HUES48 (cell line): ENCODE measurements around the gene RO60.
"Not testable (repeated sequence)": the region's sequence is repeated elsewhere in the genome, so short reads cannot be mapped to it uniquely, and the experiment has no call there.

Experiments
- H3K27ac ChIP-seq: one replicate; pipeline ENCODE4 v1.7.0; 2013; ENCODE audit warnings: low read depth, low read length, inconsistent platforms
- H3K27me3 ChIP-seq: 2 replicates; pipeline ENCODE4 v1.6.1; 2013; ENCODE audit warnings: mild to moderate bottlenecking, low read length; ENCODE audit not compliant: control insufficient read depth, insufficient read depth
- H3K36me3 ChIP-seq: 2 replicates; pipeline ENCODE4 v1.6.1; 2013; ENCODE audit warnings: low read length; ENCODE audit not compliant: control insufficient read depth, insufficient read depth
- H3K4me1 ChIP-seq: 2 replicates; pipeline ENCODE4 v1.6.1; 2013; ENCODE audit warnings: mild to moderate bottlenecking, low read length; ENCODE audit not compliant: control insufficient read depth, insufficient read depth
- H3K4me3 ChIP-seq: 2 replicates; pipeline ENCODE4 v1.5.1; 2013; ENCODE audit warnings: mild to moderate bottlenecking, low read depth, low read length
- H3K9ac ChIP-seq: 2 replicates; pipeline ENCODE4 v1.6.1; 2013; ENCODE audit warnings: mild to moderate bottlenecking, low read depth, low read length, moderate library complexity
- H3K9me3 ChIP-seq: 2 replicates; pipeline ENCODE4 v1.6.1; 2013; ENCODE audit warnings: low read length; ENCODE audit not compliant: control insufficient read depth, insufficient read depth

Gene RO60

GRCh38 chr1:193032643-193033427, 26.6 kb upstream of the RO60 start:
- H3K4me3 ChIP-seq, H3K27me3 ChIP-seq, H3K9me3 ChIP-seq, H3K9ac ChIP-seq, H3K4me1 ChIP-seq, H3K27ac ChIP-seq, H3K36me3 ChIP-seq: not testable (repeated sequence)

- no peaks in the 10 kb centered on the region for H3K9me3 ChIP-seq
- no peaks in the 10 kb centered on the region for H3K27me3 ChIP-seq
- H3K9ac ChIP-seq: no peak overlapping the region
- no peaks in the 10 kb centered on the region for H3K4me1 ChIP-seq
- no peak overlapping the region for H3K4me3 ChIP-seq
- no peak overlapping the region for H3K27ac ChIP-seq
- peaks cover 6% of the 10 kb centered on the region for H3K36me3 ChIP-seq
Observed at GRCh38 chr1:193033610-193034009, 25.8 kb upstream of the RO60 start.

- Histone ChIP-seq H3K4me3 (no peak overlapping the region), H3K9ac (no peak overlapping the region), H3K27ac (no peak overlapping the region), H3K27me3 (no peaks in the 10 kb centered on the region), H3K4me1 (peaks cover 10% of the 10 kb centered on the region), H3K9me3 (no peaks in the 10 kb centered on the region), H3K36me3 (no peaks in the 10 kb centered on the region)
Observed at GRCh38 chr1:193036337-193037047, 22.9 kb upstream of the RO60 start.

- H3K27me3 ChIP-seq: no peaks in the 10 kb centered on the region
- H3K27ac ChIP-seq: no peak overlapping the region
- H3K4me3 ChIP-seq: no peak overlapping the region
- H3K9ac ChIP-seq: no peak overlapping the region
- H3K9me3 ChIP-seq: no peaks in the 10 kb centered on the region
- H3K36me3 ChIP-seq: peaks cover 11% of the 10 kb centered on the region; the same call in 1 of the 2 replicates
- peaks cover 10% of the 10 kb centered on the region for H3K4me1 ChIP-seq
Observed at GRCh38 chr1:193040011-193040410, 19.4 kb upstream of the RO60 start.

GRCh38 chr1:193042766-193043691, 16.4 kb upstream of the RO60 start:
- Histone ChIP-seq H3K4me1 (peaks cover 16% of the 10 kb centered on the region), H3K9me3 (no peaks in the 10 kb centered on the region), H3K9ac (no peak overlapping the region), H3K27me3 (no peaks in the 10 kb centered on the region), H3K4me3 (no peak overlapping the region), H3K36me3 (peaks cover 18% of the 10 kb centered on the region; the same call in 1 of the 2 replicates), H3K27ac (no peak overlapping the region)

GRCh38 chr1:193048913-193049312, 10.5 kb upstream of the RO60 start:
- not testable (repeated sequence) for H3K9me3 ChIP-seq, H3K9ac ChIP-seq, H3K27me3 ChIP-seq, H3K4me3 ChIP-seq, H3K27ac ChIP-seq
- peaks cover 39% of the 10 kb centered on the region for H3K36me3 ChIP-seq
- H3K4me1 ChIP-seq: peaks cover 11% of the 10 kb centered on the region

- Histone ChIP-seq H3K4me3 (no peak overlapping the region), H3K9ac (no peak overlapping the region), H3K36me3 (peaks cover 23% of the 10 kb centered on the region), H3K4me1 (peaks cover 3% of the 10 kb centered on the region; the same call in 1 of the 2 replicates), H3K27ac (no peak overlapping the region), H3K9me3 (no peaks in the 10 kb centered on the region), H3K27me3 (no peaks in the 10 kb centered on the region)
Observed at GRCh38 chr1:193054169-193054675, 5.2 kb upstream of the RO60 start.

GRCh38 chr1:193058529-193059281, 707 bp upstream of the RO60 start:
- H3K36me3 ChIP-seq: no peaks in the 10 kb centered on the region
- H3K4me1 ChIP-seq: peaks cover 9% of the 10 kb centered on the region; the same call in 1 of the 2 replicates
- no peaks in the 10 kb centered on the region for H3K27me3 ChIP-seq
- peak overlapping the region; percentile 95 for H3K9ac ChIP-seq
- no peaks in the 10 kb centered on the region for H3K9me3 ChIP-seq
- H3K4me3 ChIP-seq: peak overlapping the region; percentile 98
- H3K27ac ChIP-seq: peak overlapping the region; percentile 97

- Histone ChIP-seq H3K9ac (peak overlapping the region; percentile 95), H3K27ac (peak overlapping the region; percentile 97), H3K4me1 (peaks cover 9% of the 10 kb centered on the region; the same call in 1 of the 2 replicates), H3K4me3 (peak overlapping the region; percentile 98), H3K27me3 (no peaks in the 10 kb centered on the region), H3K36me3 (no peaks in the 10 kb centered on the region), H3K9me3 (no peaks in the 10 kb centered on the region)
Observed at GRCh38 chr1:193060115-193060403, 647 bp downstream of the RO60 start.

- peak overlapping the region; percentile 97 for H3K27ac ChIP-seq
- H3K4me1 ChIP-seq: peaks cover 9% of the 10 kb centered on the region; the same call in 1 of the 2 replicates
- no peaks in the 10 kb centered on the region for H3K27me3 ChIP-seq
- peak overlapping the region; percentile 98 for H3K4me3 ChIP-seq
- H3K9me3 ChIP-seq: no peaks in the 10 kb centered on the region
- peak overlapping the region; percentile 95 for H3K9ac ChIP-seq
- no peaks in the 10 kb centered on the region for H3K36me3 ChIP-seq
Observed at GRCh38 chr1:193060406-193060805, 994 bp downstream of the RO60 start.
